ENCODE data around the gene CPOX.
"Not testable (repeated sequence)": the region's sequence is repeated elsewhere in the genome, so short reads cannot be mapped to it uniquely, and the experiment has no call there.

The CPOX gene

DNA sequence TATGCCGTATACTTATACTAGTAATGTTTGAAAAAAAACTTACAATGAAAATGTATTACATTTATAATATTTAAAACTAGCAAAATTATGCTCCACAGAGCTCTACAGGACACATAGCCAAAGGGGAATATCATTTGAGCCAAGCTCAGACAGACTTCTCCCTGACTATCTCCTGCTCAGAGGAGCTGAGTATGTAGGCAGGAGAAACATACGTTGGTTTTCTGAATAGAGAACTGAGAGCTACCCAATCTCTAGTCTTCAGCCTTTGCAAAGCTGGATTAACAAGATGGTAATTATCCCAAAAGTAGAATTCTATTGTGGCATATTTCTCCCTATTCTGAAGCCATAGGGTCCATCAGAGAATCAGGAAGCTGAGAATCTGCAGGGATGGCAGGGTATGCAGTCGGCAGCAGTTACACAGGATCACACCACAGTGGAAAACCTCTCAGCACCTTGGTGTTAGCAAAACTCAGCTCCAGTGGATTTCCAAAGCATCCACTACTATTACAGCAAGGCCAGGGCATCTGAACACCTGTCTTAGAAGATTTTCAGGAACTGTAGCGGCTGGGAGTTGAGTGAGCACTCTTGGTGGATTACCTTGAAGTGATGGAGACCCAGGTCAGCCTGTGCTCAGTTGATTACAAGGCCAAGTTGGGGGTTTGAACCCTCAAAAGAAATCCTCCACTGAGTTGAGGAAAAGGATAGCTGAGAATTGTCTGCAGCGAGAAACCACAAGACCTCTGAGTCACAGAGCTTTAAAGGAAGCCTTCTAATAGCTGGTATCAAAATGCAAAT, 31.5 kb downstream of the CPOX start:
- DNase-seq (ENCODE audit: low spot score) = no peak

DNA sequence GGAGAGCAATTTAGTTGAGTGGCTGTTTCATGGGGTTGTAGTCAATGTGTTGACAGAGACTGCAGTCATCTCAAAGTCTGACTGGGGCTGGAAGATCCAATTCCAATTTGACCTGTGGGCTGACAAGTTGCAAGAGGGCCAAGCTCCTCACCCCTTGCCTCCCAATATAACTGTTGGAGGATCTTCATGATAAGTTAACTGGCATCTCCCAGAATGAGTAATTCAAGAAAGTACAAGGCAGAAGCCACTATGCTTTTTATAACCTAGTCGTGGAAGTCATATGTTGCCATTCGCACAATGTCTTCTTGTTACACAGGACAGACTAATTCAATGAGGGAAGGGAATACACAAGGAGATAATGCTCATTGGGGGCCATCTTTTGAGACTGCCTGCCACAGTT, 32.5 kb downstream of the CPOX start:
- no peak for DNase-seq (ENCODE audit: low spot score)

DNA sequence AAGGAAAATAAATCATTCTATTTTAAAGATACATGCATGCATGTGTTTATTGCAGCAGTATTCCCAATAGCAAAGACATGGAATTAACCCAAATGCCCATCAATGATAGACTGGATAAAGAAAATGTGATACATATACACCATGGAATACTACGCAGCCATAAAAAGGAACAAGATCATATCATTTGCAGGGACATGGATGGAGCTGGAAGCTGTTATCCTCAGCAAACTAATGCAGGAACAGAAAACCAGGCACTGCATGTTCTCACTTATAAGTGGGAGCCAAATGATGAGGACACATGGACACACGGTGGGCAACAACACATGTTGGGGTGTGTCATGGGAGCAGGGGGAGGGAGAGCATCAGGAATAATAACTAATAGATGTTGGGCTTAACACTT, 33.6 kb downstream of the CPOX start:
- DNase-seq (ENCODE audit: low spot score) = not testable (repeated sequence)

DNA sequence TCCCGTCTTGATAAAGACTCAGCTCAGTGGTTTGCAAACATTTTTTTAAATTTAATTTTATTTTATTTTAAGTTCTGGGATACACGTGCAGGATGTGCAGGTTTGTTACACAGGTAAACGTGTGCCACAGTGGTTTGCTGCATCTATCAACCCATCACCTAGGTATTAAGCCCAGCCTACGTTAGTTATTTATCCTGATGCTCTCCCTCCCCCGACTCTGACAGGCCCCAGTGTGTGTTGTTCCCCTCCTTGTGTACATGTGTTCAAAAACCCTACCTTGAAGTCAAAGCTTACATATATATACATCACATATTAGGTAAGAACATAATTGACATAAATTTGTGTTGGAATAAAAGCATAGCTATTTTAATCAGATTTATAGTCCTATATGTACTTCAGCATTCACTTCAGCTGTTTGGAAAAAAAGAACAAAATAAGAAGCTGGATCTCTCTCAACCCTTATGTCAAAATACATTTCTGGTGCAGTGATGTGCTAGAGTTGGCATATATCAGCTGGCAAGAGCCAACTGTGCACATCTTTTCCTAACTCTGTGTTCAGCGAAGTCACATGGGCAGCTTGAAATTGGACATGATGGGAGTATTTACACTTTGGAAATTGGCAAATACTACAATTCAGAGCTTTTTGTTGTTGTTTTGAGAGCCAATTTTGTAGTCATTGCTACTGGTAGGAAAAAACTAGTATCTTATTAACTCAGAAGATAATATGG, 35.1 kb downstream of the CPOX start:
- no peak for DNase-seq (ENCODE audit: low spot score)

DNA sequence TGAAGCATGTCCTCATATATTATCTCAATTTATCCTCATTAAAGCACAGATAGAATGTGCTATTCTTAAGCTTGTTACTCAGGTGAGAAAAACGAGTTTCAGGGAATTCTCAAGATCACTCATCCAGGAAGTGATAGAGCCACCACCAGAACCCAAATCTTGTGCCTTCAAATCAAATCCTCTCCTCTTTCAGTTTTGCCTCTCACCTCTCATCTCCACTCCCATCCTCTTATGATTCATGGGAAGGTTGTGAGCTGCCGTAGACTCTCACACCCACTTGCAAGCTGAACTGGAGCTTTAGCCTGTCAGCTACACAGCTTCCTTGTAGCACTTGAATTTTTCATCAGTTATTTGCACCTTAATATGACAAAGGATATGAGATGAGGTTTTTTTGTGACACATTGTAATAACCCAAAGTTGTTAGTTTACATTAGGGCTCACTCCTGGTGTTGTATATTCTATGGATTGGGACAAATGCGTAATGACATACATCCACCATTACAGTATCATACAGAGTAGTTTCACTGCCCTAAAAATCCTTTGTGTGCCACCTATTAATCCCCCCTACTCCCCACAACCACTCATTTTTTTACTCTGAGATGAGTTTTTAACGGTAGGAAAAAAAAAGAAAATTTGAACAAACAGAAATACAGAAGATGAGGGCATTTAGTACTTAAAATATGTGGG, 35.9 kb downstream of the CPOX start:
- no peak for DNase-seq (ENCODE audit: low spot score)

DNA sequence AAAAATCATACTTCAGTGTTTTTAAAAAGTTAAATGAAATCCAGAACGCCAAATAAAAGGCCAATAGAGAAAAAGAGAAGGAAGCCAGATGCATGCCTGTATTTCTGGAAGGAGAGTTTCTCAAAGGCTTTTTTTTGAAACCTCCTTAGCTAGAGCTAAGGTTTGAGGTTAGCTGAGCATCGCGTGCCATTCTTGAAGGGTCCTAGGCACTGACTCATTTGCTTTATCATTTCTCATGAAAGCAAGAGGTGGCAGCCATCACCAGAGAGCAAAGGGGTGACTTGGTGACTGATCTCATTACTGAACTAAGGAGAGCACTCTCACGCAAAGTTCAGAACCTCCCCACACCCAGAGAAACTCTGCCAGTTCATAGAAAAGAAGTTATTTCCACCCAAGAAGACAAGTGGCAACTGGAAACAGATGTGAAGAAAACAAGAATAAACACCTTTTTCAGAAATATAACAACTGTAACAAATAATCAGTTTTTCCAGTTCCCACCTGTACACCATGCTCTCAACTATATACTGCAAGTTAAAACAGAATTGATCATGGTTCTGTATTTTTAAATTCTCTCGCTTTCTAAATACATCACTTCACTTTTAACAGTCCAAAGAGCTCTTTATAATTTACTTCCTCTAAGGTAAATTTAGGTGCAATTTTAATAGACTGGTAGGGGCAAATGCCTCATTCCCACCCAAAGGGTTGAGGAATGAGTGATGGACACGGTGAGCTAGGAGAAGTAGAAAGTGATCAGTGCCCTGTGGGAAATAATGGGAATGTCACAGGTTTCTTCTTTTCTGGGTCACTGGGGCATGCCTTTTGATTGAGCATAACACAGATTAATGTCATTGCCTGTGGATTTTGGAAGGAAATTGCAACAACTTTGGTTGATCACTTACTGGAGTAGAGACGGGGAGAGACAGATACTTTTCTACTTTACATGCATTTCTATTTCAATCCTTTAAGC, 37.0 kb downstream of the CPOX start:
- no peak for DNase-seq (ENCODE audit: low spot score)

DNA sequence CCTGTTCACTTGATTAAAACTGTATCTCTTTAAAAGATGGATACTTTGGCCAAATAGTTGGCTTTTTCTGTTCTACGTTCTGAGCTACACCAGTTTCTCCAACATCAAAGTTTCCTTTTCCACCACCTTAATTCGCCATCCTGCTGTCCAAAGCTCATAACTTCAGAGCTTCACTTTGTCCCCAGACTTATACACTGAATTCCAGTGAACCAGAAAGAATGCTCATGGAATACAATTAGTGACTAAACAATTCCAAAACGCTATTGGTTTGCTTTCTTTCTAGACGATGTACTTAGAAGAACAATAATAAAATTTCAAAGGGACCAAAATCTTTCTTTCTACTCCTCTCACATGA, 38.4 kb downstream of the CPOX start:
- no peak for DNase-seq (ENCODE audit: low spot score)

DNA sequence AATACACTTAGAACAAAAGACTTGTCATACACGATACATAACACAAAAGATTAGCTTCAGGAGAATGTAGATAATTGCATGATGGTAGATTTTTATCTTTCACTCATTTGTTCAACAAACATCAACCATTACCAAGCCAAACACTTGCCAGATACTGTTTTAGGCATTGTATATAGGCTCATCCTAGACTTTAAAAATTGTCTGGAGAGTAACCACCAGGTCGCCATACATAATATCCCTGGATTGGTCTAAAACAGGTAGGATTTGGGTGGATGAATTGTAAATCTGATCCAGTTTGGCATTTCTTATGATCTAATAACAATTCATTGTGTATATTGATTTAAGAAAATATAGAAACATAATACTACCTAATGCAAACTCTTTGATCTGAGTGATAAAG, 38.8 kb downstream of the CPOX start:
- DNase-seq (ENCODE audit: low spot score) = no peak

DNA sequence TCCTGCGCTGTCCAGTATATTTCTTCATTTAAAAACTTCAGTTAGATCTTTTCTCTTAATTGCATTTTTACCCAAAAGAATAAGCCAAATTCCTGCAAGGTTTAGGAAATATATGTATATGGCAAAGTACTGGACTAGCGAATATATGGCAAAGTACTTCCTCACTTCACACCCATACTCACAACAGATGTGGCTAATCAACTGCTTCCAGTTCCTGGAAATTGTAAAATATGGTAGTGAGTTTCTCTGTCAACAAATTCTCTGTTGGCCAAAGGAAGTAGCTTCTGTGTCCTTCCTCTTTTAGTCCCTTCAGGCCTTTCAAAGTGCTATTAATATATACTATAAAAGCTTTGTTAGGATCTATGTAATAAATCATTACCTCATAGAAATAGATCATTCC, 39.7 kb downstream of the CPOX start:
- no peak for DNase-seq (ENCODE audit: low spot score)

DNA sequence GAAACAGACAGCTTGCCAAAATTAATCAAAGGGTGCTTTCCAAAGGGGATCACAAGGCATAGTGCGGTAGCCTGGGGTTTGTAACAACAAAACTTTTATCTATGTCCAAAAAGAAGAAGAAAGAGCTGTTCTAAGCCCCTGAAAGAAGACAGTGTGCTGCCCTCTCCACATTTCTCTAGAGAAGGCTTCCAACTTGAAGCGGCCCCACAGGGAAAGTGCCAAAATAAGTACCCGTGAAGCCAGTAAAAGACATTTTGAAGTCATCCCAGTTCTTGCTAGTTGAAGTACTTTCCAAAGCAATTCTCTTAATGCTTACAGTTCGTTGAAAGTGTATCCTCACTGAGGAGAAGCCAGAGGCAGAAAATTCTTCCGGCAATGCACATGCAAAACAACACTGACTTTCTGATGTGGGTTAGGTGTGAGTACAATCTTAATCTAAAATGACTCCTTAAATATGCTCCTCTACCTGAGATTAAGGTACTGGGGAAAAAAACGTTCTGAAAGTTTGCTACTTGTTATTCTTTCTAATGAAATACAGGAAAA, 40.3 kb downstream of the CPOX start:
- no peak for DNase-seq (ENCODE audit: low spot score)

DNA sequence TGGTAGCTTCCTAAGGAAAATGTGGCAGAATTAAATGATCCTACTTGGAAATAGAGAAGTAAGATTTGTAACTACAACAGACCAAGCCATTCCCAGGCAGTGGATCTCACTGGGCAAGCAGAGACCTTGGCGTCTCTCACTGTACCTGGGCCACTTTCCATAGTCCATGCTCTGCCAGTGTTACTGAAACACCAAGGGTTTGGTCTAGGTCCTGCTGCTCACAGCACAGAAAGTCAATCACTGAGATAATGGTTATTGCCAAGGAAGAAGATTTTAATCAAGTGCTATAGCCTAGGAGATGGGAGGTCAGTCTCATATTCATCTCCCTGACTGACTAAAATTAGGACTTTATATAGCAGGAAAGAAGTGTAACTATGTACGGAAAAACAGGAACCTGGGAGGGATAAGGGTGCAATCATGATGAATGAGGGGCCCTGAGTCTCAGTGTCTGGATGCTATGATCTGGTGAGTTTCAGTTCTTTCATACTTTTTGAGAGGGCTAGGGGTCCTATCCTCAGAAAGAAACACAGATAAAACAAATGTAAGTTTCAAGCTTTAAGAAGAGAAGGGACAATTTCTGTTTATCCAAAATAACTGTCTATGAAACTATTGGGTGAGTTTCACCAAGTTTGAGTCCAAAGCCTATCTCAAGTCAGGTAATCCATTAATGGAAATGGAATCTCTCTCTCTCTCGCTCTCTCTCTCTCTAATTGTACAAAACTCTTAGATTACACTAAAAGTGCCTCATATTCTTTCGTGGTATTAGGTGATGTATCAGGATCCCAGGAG, 41.0 kb downstream of the CPOX start:
- DNase-seq (ENCODE audit: low spot score) = no peak

DNA sequence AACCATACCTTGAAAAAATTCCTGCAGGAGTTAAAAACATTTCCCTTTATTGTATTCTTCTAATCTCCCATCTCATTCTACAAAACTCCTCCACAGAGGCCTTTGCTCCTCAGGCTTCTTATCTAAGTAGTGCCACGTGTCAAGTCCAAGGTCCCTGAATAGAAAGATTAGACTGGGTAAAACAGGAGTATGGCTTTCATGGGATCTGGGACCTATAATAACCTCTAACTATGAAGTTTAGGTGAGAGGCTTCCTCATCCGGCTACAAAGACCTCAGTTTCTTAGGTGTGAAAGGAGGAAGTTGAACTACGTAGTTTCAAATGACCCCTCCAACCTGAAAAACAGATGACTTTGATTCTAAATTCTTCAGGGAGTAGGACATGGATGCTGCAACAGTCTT, 41.7 kb downstream of the CPOX start:
- no peak for DNase-seq (ENCODE audit: low spot score)

DNA sequence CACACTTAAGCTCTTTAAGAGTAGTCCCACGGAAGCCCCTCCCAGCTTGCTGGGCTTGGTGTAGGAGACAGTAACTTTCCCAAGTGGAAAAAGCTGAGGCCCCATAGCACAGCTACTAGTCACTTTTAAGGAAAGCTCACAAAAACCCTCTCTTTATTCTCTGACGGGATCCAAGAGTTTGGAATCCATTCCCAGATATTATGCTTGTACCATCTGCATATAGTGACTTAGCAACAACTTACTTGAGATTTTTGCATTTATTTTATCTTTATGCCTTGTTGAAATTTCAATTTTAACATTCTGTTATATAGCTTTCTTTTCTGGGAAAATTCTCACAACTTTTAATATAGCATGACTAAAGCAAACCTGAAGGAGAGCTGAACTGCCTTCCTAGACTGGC, 42.2 kb downstream of the CPOX start:
- no peak for DNase-seq (ENCODE audit: low spot score)

DNA sequence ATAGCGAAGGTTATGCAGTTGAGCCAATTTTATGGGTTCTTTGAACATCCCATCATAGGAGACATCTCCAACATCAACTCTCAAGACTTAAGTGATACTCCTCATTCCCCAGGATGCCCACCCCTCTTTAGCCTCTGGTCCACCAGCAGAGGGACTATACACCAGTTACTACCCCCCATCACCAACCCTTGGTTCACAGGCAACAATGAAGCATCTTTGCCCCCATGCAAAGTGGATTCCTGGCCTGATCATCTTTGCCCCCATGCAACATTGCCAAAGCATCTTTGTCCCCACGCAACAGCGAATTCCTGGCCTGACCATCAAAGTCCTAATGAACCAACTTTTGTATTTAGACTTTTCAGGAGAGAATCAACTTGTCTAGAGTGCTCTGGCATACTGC, 42.6 kb downstream of the CPOX start:
- DNase-seq (ENCODE audit: low spot score) = no peak

DNA sequence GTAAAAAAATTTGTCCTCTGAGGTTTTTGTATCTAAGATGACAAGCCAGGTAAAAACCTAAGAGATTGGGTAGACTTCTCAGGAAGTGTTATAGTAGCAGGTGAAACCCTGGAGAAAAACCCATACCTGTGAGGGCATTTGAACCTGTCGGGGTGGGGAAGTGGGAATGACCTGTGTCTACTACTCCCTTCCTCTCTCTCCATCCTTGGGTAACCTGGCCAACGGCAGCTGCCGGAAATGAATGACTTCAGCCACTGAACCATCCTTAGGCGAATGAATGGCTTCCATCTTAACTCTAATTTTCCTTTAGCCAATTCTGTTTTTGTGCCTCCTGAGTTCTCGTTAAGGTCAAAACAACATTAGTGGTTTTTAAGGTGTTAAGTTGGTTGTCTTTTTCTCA, 44.9 kb downstream of the CPOX start:
- DNase-seq (ENCODE audit: low spot score) = no peak

DNA sequence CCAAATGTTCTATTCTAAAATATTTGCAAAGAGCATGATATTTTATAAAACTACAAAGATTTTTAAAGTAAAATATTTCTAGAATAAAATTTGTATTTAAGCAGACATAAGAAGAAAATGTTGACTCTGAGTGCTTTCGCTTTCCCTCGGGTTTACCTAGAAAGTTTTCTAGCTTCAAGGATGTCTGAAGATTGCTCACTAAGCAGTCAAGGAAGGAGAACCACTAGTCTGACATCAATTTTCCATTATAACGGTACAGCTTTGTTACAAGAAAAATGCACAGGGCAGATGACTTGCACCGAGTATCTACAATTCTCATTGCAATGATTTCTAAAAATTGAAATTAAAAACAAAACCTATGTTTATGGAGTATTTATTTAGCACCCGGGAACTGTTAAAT, 47.5 kb downstream of the CPOX start:
- DNase-seq (ENCODE audit: low spot score) = no peak

DNA sequence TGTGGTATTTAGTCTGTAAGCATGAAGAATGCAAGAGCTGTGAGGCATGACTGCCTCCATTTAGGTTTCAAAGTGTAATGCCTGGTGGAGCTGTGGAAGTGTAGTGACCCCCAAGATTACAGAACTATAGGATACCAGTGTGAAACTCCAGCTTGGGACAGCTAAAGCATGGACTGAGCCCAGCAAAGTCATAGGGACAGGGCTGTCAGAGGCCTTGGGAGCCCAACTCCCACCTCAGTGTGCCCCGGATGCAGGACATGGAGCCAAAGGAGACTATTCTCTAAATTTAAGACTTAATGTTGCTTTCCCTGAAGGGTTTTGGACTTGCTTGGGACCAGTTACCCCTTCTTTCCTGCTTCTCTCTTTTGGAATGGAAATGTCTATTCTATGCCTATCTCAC, 50.8 kb downstream of the CPOX start:
- no peak for DNase-seq (ENCODE audit: low spot score)

DNA sequence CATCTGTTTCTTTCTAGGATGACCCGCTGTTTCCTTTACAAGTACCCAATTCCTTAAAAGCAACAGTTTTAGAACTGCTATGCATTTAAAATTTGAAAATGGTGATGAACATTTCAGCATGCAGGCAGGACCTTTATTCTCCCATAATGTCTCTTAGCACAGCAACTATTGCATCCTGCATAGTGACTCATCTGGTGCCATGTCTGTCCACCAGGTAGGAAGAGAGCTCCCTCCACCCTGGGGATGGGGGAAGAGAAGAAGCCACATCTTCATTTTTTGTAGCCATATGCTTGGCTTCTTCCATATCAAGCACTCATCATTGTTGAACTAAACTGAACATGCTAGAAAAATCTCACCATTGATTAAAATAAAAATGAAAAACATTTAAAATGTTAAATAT, 51.7 kb downstream of the CPOX start:
- DNase-seq (ENCODE audit: low spot score) = no peak

DNA sequence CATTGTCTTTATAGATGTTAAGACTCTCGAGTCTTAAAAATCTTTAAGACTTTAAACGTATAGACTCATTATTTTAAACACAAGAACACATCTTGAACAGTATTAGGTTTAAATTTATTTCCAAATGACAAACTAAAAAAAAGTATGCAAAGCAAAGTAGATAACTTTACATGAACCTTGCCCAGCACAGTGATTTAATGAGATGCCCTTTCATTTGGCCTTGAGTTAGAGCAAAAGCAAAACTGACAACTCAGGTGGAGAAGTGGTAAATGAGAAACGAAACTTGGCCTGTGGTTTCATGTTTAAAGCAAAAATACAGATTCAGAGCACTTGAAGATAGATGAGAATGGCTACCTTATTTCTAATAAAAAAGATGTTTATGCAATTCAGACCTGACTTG, 53.1 kb downstream of the CPOX start:
- DNase-seq (ENCODE audit: low spot score) = no peak

DNA sequence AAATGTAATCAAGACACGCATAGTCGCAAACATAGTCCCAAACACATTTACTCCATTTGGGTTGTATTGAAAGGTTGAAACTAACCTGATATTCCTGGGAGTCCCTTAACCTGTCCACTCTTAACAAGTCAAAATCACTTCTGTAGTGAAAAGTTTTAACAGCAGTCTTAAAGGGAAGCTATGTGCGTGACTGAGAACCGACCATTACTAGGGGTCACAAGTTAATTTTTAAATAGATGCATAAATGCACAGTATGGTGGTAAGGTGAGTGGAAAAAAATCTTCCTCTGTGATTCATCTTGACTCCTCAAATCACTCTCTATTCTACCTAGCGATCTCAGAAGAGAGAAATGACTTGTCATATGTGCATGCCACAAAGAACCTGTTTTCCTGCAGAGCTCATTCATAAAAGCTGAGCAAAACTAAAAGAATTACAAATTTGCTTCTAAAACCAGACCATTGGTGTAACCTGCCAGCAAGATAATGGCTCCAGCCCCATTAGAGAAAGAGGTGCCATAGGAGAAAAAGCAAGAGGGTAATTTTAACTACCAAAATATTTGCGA, 56.9 kb downstream of the CPOX start:
- DNase-seq (ENCODE audit: low spot score) = no peak

DNA sequence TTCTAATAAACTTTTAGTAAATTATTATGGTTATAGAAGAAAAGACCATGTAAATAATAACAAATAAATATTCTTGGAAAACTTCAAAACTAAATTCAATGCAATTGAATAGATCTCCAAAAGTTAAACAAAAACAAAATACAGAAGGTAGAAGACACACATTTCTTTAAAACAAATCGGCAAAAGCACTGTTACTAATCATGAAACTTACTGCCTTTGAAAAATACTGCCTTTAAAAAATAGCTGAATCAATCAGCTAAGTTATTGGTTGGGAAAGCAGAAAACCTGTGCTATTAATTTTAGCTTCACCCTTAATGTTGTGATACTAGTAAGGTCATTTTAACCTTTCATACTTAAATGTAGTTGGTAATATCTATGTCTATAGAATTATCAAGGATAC, 58.7 kb downstream of the CPOX start:
- no peak for DNase-seq (ENCODE audit: low spot score)
